Measurements from ENCODE around the gene SPATA31C1. TPM values are rescaled to one million over a fixed set of nuclear protein-coding genes. Genes with fewer than 3 reads are reported as not detected.
"Not testable (repeated sequence)": the region's sequence is repeated elsewhere in the genome, so short reads cannot be mapped to it uniquely, and the experiment has no call there.

The SPATA31C1 gene
- total RNA-seq, 1 experiment from 2014 or later, result 0.15 TPM

GRCh38 chr9:87924851-87925250 lies 7.1 kb downstream of the SPATA31C1 start:
- not testable (repeated sequence) for H2BK5ac ChIP-seq (ENCODE audit: insufficient read length, low read length); H3K4me1 ChIP-seq (ENCODE audit: insufficient read depth, low read length); H3K79me2 ChIP-seq (ENCODE audit: insufficient read depth, low read length); H3T11ph ChIP-seq (ENCODE audit: low read length); H3K14ac ChIP-seq (ENCODE audit: insufficient read depth, low read length); H4K8ac ChIP-seq (replicated peaks; ENCODE audit: insufficient read length, low read depth, low read length); H3K9me3 ChIP-seq (ENCODE audit: control insufficient read depth, low read depth, low read length); H3K23me2 ChIP-seq (ENCODE audit: insufficient read length, low read depth, low read length, poor library complexity, severe bottlenecking); H3K27ac Mint-ChIP-seq; H2BK12ac ChIP-seq (ENCODE audit: insufficient read length, low read depth, low read length); DNase-seq; H2BK120ac ChIP-seq (ENCODE audit: low read depth, low read length, poor library complexity, severe bottlenecking); H4K20me1 ChIP-seq (ENCODE audit: control insufficient read depth, insufficient read depth, insufficient read length); H3K9ac ChIP-seq (ENCODE audit: extremely low read depth, insufficient read length, low read length); H3K27me3 ChIP-seq (ENCODE audit: insufficient read depth, low read length); H3K79me1 ChIP-seq (ENCODE audit: insufficient read depth, low read depth, low read length, poor library complexity, severe bottlenecking); H4K5ac ChIP-seq (ENCODE audit: insufficient read length, low read depth, low read length); H3K9me3 Mint-ChIP-seq; H2BK20ac ChIP-seq (ENCODE audit: low read depth, low read length, poor library complexity, severe bottlenecking); H3K27me3 Mint-ChIP-seq (ENCODE audit: low read depth); H3K23ac ChIP-seq (ENCODE audit: insufficient read length, low read depth, low read length); H2AFZ ChIP-seq (ENCODE audit: low read length); H3K4ac ChIP-seq (ENCODE audit: low read depth, low read length); H3K18ac ChIP-seq (ENCODE audit: insufficient read length, low read depth, low read length); H3K4me1 Mint-ChIP-seq; H3K27ac ChIP-seq (ENCODE audit: insufficient read length, low read depth, low read length); H2BK15ac ChIP-seq (ENCODE audit: low read depth, low read length); H4K91ac ChIP-seq (ENCODE audit: insufficient read length, low read depth, low read length); H3K4me2 ChIP-seq (ENCODE audit: insufficient read depth, insufficient read length, low read length); H3K56ac ChIP-seq (ENCODE audit: insufficient read length, low read depth, low read length); H3K4me3 Mint-ChIP-seq; H2AK5ac ChIP-seq (ENCODE audit: insufficient read length, low read length); H3K36me3 Mint-ChIP-seq (ENCODE audit: insufficient read depth in 1 of 3, low read depth in 3 of 3)
- WGBS (ENCODE audit: extremely low coverage, insufficient read length, low lambda C conversion rate), result no CpG with 5 or more reads among the region's 10 CpGs

GRCh38 chr9:87929152-87929551 lies 11.4 kb downstream of the SPATA31C1 start:
- H3K4me2 ChIP-seq (ENCODE audit: insufficient read depth, insufficient read length, low read length); H3K9ac ChIP-seq (ENCODE audit: extremely low read depth, insufficient read length, low read length); H3K4me1 ChIP-seq (ENCODE audit: insufficient read depth, low read length); H3K36me3 Mint-ChIP-seq (ENCODE audit: insufficient read depth in 1 of 3, low read depth in 3 of 3); H2AK5ac ChIP-seq (ENCODE audit: insufficient read length, low read length); H3K4me3 Mint-ChIP-seq; H3K79me2 ChIP-seq (ENCODE audit: insufficient read depth, low read length); H3K56ac ChIP-seq (ENCODE audit: insufficient read length, low read depth, low read length); H4K20me1 ChIP-seq (ENCODE audit: control insufficient read depth, insufficient read depth, insufficient read length); H2BK120ac ChIP-seq (ENCODE audit: low read depth, low read length, poor library complexity, severe bottlenecking); H3K14ac ChIP-seq (ENCODE audit: insufficient read depth, low read length); H3K79me1 ChIP-seq (ENCODE audit: insufficient read depth, low read depth, low read length, poor library complexity, severe bottlenecking); H3T11ph ChIP-seq (ENCODE audit: low read length); H2BK5ac ChIP-seq (ENCODE audit: insufficient read length, low read length); H2BK20ac ChIP-seq (ENCODE audit: low read depth, low read length, poor library complexity, severe bottlenecking); H3K9me3 Mint-ChIP-seq; H3K4ac ChIP-seq (ENCODE audit: low read depth, low read length); DNase-seq; H3K27me3 ChIP-seq (ENCODE audit: insufficient read depth, low read length); H2BK12ac ChIP-seq (ENCODE audit: insufficient read length, low read depth, low read length); H3K4me1 Mint-ChIP-seq; H3K18ac ChIP-seq (ENCODE audit: insufficient read length, low read depth, low read length); H4K91ac ChIP-seq (ENCODE audit: insufficient read length, low read depth, low read length); H3K23me2 ChIP-seq (ENCODE audit: insufficient read length, low read depth, low read length, poor library complexity, severe bottlenecking); H3K27ac ChIP-seq (ENCODE audit: insufficient read length, low read depth, low read length); H2AFZ ChIP-seq (ENCODE audit: low read length); H4K8ac ChIP-seq (replicated peaks; ENCODE audit: insufficient read length, low read depth, low read length); H2BK15ac ChIP-seq (ENCODE audit: low read depth, low read length); H3K9me3 ChIP-seq (ENCODE audit: control insufficient read depth, low read depth, low read length); H3K23ac ChIP-seq (ENCODE audit: insufficient read length, low read depth, low read length); H4K5ac ChIP-seq (ENCODE audit: insufficient read length, low read depth, low read length); H3K27me3 Mint-ChIP-seq (ENCODE audit: low read depth); H3K27ac Mint-ChIP-seq: not testable (repeated sequence)

- H3K14ac ChIP-seq (ENCODE audit: insufficient read depth, low read length); H3K27me3 Mint-ChIP-seq (ENCODE audit: low read depth); H3K79me2 ChIP-seq (ENCODE audit: insufficient read depth, low read length); H2AK5ac ChIP-seq (ENCODE audit: insufficient read length, low read length); H3K4me1 Mint-ChIP-seq; H4K5ac ChIP-seq (ENCODE audit: insufficient read length, low read depth, low read length); H2BK15ac ChIP-seq (ENCODE audit: low read depth, low read length); DNase-seq; H2BK12ac ChIP-seq (ENCODE audit: insufficient read length, low read depth, low read length); H4K20me1 ChIP-seq (ENCODE audit: control insufficient read depth, insufficient read depth, insufficient read length); H3K9me3 Mint-ChIP-seq; H4K91ac ChIP-seq (ENCODE audit: insufficient read length, low read depth, low read length); H2BK120ac ChIP-seq (ENCODE audit: low read depth, low read length, poor library complexity, severe bottlenecking); H3K4me2 ChIP-seq (ENCODE audit: insufficient read depth, insufficient read length, low read length); H3K27ac ChIP-seq (ENCODE audit: insufficient read length, low read depth, low read length); H3K9me3 ChIP-seq (ENCODE audit: control insufficient read depth, low read depth, low read length); H3K36me3 Mint-ChIP-seq (ENCODE audit: insufficient read depth in 1 of 3, low read depth in 3 of 3); H3K4me3 Mint-ChIP-seq; H2AFZ ChIP-seq (ENCODE audit: low read length); H4K8ac ChIP-seq (replicated peaks; ENCODE audit: insufficient read length, low read depth, low read length); H3K79me1 ChIP-seq (ENCODE audit: insufficient read depth, low read depth, low read length, poor library complexity, severe bottlenecking); H3K9ac ChIP-seq (ENCODE audit: extremely low read depth, insufficient read length, low read length); H3K27me3 ChIP-seq (ENCODE audit: insufficient read depth, low read length); H3K27ac Mint-ChIP-seq; H3K4me1 ChIP-seq (ENCODE audit: insufficient read depth, low read length); H3K4ac ChIP-seq (ENCODE audit: low read depth, low read length); H3K23ac ChIP-seq (ENCODE audit: insufficient read length, low read depth, low read length); H3K23me2 ChIP-seq (ENCODE audit: insufficient read length, low read depth, low read length, poor library complexity, severe bottlenecking); H3K56ac ChIP-seq (ENCODE audit: insufficient read length, low read depth, low read length); H3K18ac ChIP-seq (ENCODE audit: insufficient read length, low read depth, low read length); H3T11ph ChIP-seq (ENCODE audit: low read length); H2BK5ac ChIP-seq (ENCODE audit: insufficient read length, low read length); H2BK20ac ChIP-seq (ENCODE audit: low read depth, low read length, poor library complexity, severe bottlenecking): not testable (repeated sequence)
- no CpG with 5 or more reads among the region's 7 CpGs for WGBS (ENCODE audit: extremely low coverage, insufficient read length, low lambda C conversion rate)
Measured at GRCh38 chr9:87934444-87934843, 16.7 kb downstream of the SPATA31C1 start.

Data from H9 (cell line).